HEK293 (cell line): ENCODE results near the gene LYRM1.
A peak's percentile ranks its signal among the peaks of the same experiment; 100 is the strongest.

Experiments used
- CTCF ChIA-PET: fragments of 350-600 bp; formaldehyde crosslinking; extraction: SDS; loops from one replicate; lab custom pipeline; 2021; ENCODE audit warnings: antibody characterized with exemption; lab: Yijun Ruan, JAX
- POLR2A ChIA-PET: fragments of 300-600 bp; formaldehyde crosslinking; extraction: SDS; loops from one replicate; lab custom pipeline; 2020; ENCODE audit warnings: antibody characterized with exemption, inconsistent platforms; lab: Yijun Ruan, JAX
- H3K27ac ChIP-seq: fragments of 200-500 bp; sonication (Bioruptor generic); 2 replicates; pipeline ENCODE4 v1.5.1; 2014; ENCODE audit warnings: low read depth, low read length, control low read depth, inconsistent platforms; ENCODE audit errors: extremely low read depth
- H3K36me3 ChIP-seq, 2 experiments: fragments of 200-500 bp in 1 of 2; sonication (Bioruptor generic) in 1 of 2; 1 replicate in 1 of 2; 2 replicates in 1 of 2; pipeline ENCODE4 v1.5.1; 2014 to 2017; ENCODE audit warnings: inconsistent platforms in 2 of 2, low read length in 2 of 2; ENCODE audit not compliant: control insufficient read depth in 2 of 2, insufficient read depth in 1 of 2
- H3K4me1 ChIP-seq: fragments of 200-500 bp; sonication (Bioruptor generic); 2 replicates; pipeline ENCODE4 v1.5.1; 2014; ENCODE audit warnings: mild to moderate bottlenecking, low read length, inconsistent platforms; ENCODE audit not compliant: control insufficient read depth, insufficient read depth
- H3K4me3 ChIP-seq: 2 replicates; pipeline ENCODE4 v1.5.1; 2011; ENCODE audit warnings: low read depth, mild to moderate bottlenecking, control low read depth, low read length, moderate library complexity
- H3K9me3 ChIP-seq: fragments of 200-500 bp; sonication (Bioruptor generic); 2 replicates; pipeline ENCODE4 v1.5.1; 2014; ENCODE audit warnings: low read depth, low read length, inconsistent platforms; ENCODE audit not compliant: control insufficient read depth, insufficient read depth
- GLIS2 ChIP-seq: fragments of 450-650 bp; formaldehyde crosslinking; IDR thresholded peaks from 2 replicates; pipeline ENCODE4 v1.5.1; 2016; ENCODE audit warnings: missing biosample characterization, missing genetic modification characterization
- MYNN ChIP-seq: fragments of 450-650 bp; formaldehyde crosslinking; IDR thresholded peaks from 2 replicates; pipeline ENCODE4 v1.5.1; 2016; ENCODE audit warnings: missing biosample characterization, missing genetic modification characterization, borderline replicate concordance
- OSR2 ChIP-seq: fragments of 450-650 bp; formaldehyde crosslinking; IDR thresholded peaks from 2 replicates; pipeline ENCODE4 v1.5.1; 2016; ENCODE audit warnings: missing biosample characterization, missing genetic modification characterization
- OVOL3 ChIP-seq: fragments of 450-650 bp; formaldehyde crosslinking; IDR thresholded peaks from 2 replicates; pipeline ENCODE4 v1.5.1; 2016; ENCODE audit warnings: missing biosample characterization, missing genetic modification characterization
- PATZ1 ChIP-seq: fragments of 450-650 bp; formaldehyde crosslinking; IDR thresholded peaks from 2 replicates; pipeline ENCODE4 v1.5.1; 2016; ENCODE audit warnings: missing biosample characterization, missing genetic modification characterization
- SCRT1 ChIP-seq: fragments of 450-650 bp; formaldehyde crosslinking; IDR thresholded peaks from 2 replicates; pipeline ENCODE4 v1.5.1; 2016; ENCODE audit warnings: missing biosample characterization, missing genetic modification characterization, borderline replicate concordance
- SP3 ChIP-seq: fragments of 450-650 bp; formaldehyde crosslinking; IDR thresholded peaks from 2 replicates; pipeline ENCODE4 v1.5.1; 2016; ENCODE audit warnings: missing biosample characterization, missing genetic modification characterization
- YY1 ChIP-seq: fragments of 450-650 bp; formaldehyde crosslinking; IDR thresholded peaks from 2 replicates; pipeline ENCODE4 v1.5.1; 2018; ENCODE audit warnings: missing biosample characterization, missing genetic modification characterization
- ZBTB6 ChIP-seq: fragments of 450-650 bp; formaldehyde crosslinking; IDR thresholded peaks from 2 replicates; pipeline ENCODE4 v1.5.1; 2017; ENCODE audit warnings: missing biosample characterization, missing genetic modification characterization
- ZBTB7A ChIP-seq: fragments of 450-650 bp; formaldehyde crosslinking; IDR thresholded peaks from 2 replicates; pipeline ENCODE4 v1.5.1; 2016; ENCODE audit warnings: low read depth, missing biosample characterization, missing genetic modification characterization
- ZBTB8A ChIP-seq: fragments of 450-650 bp; formaldehyde crosslinking; IDR thresholded peaks from 2 replicates; pipeline ENCODE4 v1.5.1; 2016; ENCODE audit warnings: missing biosample characterization, missing genetic modification characterization
- ZFHX2 ChIP-seq: fragments of 450-650 bp; formaldehyde crosslinking; conservative IDR thresholded peaks from 2 replicates; pipeline ENCODE4 v1.5.1; 2016; ENCODE audit warnings: missing biosample characterization, missing genetic modification characterization
- ZFP37 ChIP-seq: fragments of 450-650 bp; formaldehyde crosslinking; IDR thresholded peaks from 2 replicates; pipeline ENCODE4 v1.5.1; 2016; ENCODE audit warnings: missing biosample characterization, missing genetic modification characterization
- ZNF169 ChIP-seq: fragments of 450-650 bp; formaldehyde crosslinking; IDR thresholded peaks from 2 replicates; pipeline ENCODE4 v1.5.1; 2016; ENCODE audit warnings: missing biosample characterization, missing genetic modification characterization
- ZNF221 ChIP-seq: fragments of 450-650 bp; formaldehyde crosslinking; IDR thresholded peaks from 2 replicates; pipeline ENCODE4 v1.5.1; 2017; ENCODE audit warnings: missing biosample characterization, missing genetic modification characterization, borderline replicate concordance
- ZNF335 ChIP-seq: fragments of 450-650 bp; formaldehyde crosslinking; conservative IDR thresholded peaks from 2 replicates; pipeline ENCODE4 v1.5.1; 2016; ENCODE audit warnings: missing biosample characterization, missing genetic modification characterization
- ZNF341 ChIP-seq: fragments of 450-650 bp; formaldehyde crosslinking; IDR thresholded peaks from 2 replicates; pipeline ENCODE4; 2016; ENCODE audit warnings: low read depth, missing biosample characterization, missing genetic modification characterization
- ZNF398 ChIP-seq: fragments of 450-650 bp; formaldehyde crosslinking; IDR thresholded peaks from 2 replicates; pipeline ENCODE4 v1.5.1; 2017; ENCODE audit warnings: missing biosample characterization, missing genetic modification characterization
- ZNF423 ChIP-seq: fragments of 450-650 bp; formaldehyde crosslinking; IDR thresholded peaks from 2 replicates; pipeline ENCODE4 v1.5.1; 2016; ENCODE audit warnings: missing biosample characterization, missing genetic modification characterization
- ZNF544 ChIP-seq: fragments of 450-650 bp; formaldehyde crosslinking; IDR thresholded peaks from 2 replicates; pipeline ENCODE4 v1.5.0; 2017; ENCODE audit warnings: missing biosample characterization, missing genetic modification characterization
- ZNF555 ChIP-seq: fragments of 450-650 bp; formaldehyde crosslinking; conservative IDR thresholded peaks from 2 replicates; pipeline ENCODE4 v1.5.1; 2017; ENCODE audit warnings: missing biosample characterization, mild to moderate bottlenecking, missing genetic modification characterization, inconsistent platforms
- ZNF558 ChIP-seq: fragments of 450-650 bp; formaldehyde crosslinking; IDR thresholded peaks from 2 replicates; pipeline ENCODE4 v1.5.1; 2016; ENCODE audit warnings: missing biosample characterization, missing genetic modification characterization
- ZNF585B ChIP-seq: fragments of 450-650 bp; formaldehyde crosslinking; IDR thresholded peaks from 2 replicates; pipeline ENCODE4 v1.5.1; 2016; ENCODE audit warnings: missing biosample characterization, missing genetic modification characterization
- ZNF692 ChIP-seq: fragments of 450-650 bp; formaldehyde crosslinking; IDR thresholded peaks from 2 replicates; pipeline ENCODE4 v1.5.1; 2016; ENCODE audit warnings: missing biosample characterization, missing genetic modification characterization
- ZNF792 ChIP-seq: fragments of 450-650 bp; formaldehyde crosslinking; IDR thresholded peaks from 2 replicates; pipeline ENCODE4 v1.5.1; 2016; ENCODE audit warnings: missing biosample characterization, missing genetic modification characterization
- ZNF837 ChIP-seq: fragments of 450-650 bp; formaldehyde crosslinking; IDR thresholded peaks from 2 replicates; pipeline ENCODE4 v1.5.1; 2016; ENCODE audit warnings: missing biosample characterization, missing genetic modification characterization
- ZSCAN18 ChIP-seq: fragments of 450-650 bp; formaldehyde crosslinking; IDR thresholded peaks from 2 replicates; pipeline ENCODE4 v1.5.1; 2016; ENCODE audit warnings: missing biosample characterization, missing genetic modification characterization
- ZSCAN5A ChIP-seq: fragments of 450-650 bp; formaldehyde crosslinking; IDR thresholded peaks from 2 replicates; pipeline ENCODE4 v1.5.1; 2016; ENCODE audit warnings: missing biosample characterization, missing genetic modification characterization

LYRM1 gene

GRCh38 chr16:20899477-20900298, 883 bp upstream of the LYRM1 start (continued):
- TF ChIP-seq ZNF544 (no peak), ZNF792 (tag by site-specific recombination) (no peak), ZNF585B (tag by site-specific recombination) (no peak), ZFP37 (tag by site-specific recombination) (no peak), SCRT1 (tag by site-specific recombination) (no peak), ZNF341 (tag by site-specific recombination) (0 out of 2 replicates have a peak, but pooled peaks have one; percentile 9), ZNF555 (no peak), ZNF221 (tag by site-specific recombination) (no peak), ZNF692 (tag by site-specific recombination) (0 out of 2 replicates have a peak, but pooled peaks have one; percentile 14), ZNF423 (tag by site-specific recombination) (no peak), ZFHX2 (tag by site-specific recombination) (peak; percentile 52), ZBTB8A (no peak), ZBTB6 (tag by site-specific recombination) (no peak), ZNF169 (tag by site-specific recombination) (no peak), ZNF398 (tag by site-specific recombination) (peak; percentile 57; the same call in 1 of the 2 replicates), OSR2 (tag by site-specific recombination) (no peak), ZSCAN18 (tag by site-specific recombination) (no peak), ZNF558 (tag by site-specific recombination) (no peak), OVOL3 (no peak)

- ChIA-PET POLR2A (interaction anchor here (1.1 to 1.7 kb wide), 4 partner anchors 7 to 95 kb away, joined by 5 to 19 read pairs (median 10); partner anchors contain the start of genes ERI2 and REXO5), CTCF (interaction anchor here (1.3 kb wide), 1 partner anchor 50 kb away, joined by 5 read pairs; no protein-coding TSS in a partner anchor)
- Histone ChIP-seq H3K27ac (peak overlapping the region; percentile 93), H3K9me3 (no peaks in the 10 kb centered on the region), H3K4me1 (peaks cover 10% of the 10 kb centered on the region; the same call in 1 of the 2 replicates), H3K4me3 (peak overlapping the region; percentile 45), H3K36me3 (peaks cover 0 to 9% of the 10 kb centered on the region in 2 experiments; a peak in 1 of 3 replicates)
- no peak for TF ChIP-seq ZSCAN5A (tag by site-specific recombination)
- no peak for TF ChIP-seq ZNF837 (tag by site-specific recombination)
- peak; percentile 12; the same call in 1 of the 2 replicates for TF ChIP-seq PATZ1 (tag by site-specific recombination)
- no peak for TF ChIP-seq ZNF544
- peak; percentile 87; the same call in 1 of the 2 replicates for TF ChIP-seq GLIS2 (tag by site-specific recombination)
- TF ChIP-seq YY1, result no peak
- no peak for TF ChIP-seq SP3 (tag by site-specific recombination)
- no peak for TF ChIP-seq MYNN
- no peak for TF ChIP-seq ZBTB7A (tag by site-specific recombination)
- 0 out of 2 replicates have a peak, but pooled peaks have one; percentile 50 for TF ChIP-seq ZNF335 (tag by site-specific recombination)
Measured at GRCh38 chr16:20901068-20901435, 481 bp downstream of the LYRM1 start.
